Kidney tubule cell (primary cell): Measurements from ENCODE around the gene SH2D2A.

Source experiments
- DNase-seq: peaks from one replicate; pipeline ENCODE4 v3.0.0-alpha.2; 2018; ENCODE audit warnings: low spot score

The SH2D2A gene

DNA sequence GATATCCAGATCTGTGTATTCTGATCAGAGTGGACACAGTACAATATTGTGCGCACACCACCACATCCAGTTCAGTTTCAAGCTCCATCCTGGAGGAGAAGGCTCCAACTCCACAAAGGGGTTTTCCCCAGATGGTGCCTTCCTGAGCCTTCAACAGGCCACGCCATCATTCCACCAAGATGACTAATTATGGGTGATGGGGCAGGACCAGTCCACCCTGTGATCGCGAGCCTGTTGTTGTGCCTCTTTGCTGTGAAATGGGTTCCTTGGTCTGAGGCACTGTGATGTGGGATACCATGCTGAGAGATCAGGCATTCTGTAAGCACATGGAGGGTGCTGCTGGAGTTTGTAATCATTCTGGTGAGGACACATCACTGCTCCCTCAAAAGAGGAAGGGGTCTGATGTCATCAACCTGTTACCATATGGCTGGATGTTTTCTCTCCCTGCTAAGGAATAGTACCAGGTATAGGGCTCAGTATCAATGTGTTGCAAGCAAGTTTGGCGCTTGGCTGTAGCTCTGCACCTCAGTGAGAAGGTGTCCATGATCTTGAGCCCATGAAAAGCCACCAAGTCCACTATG is 6.7 kb upstream of the SH2D2A start:
- peak; percentile 60 for DNase-seq

GRCh38 chr1:156822680-156823079 is 6.0 kb upstream of the SH2D2A start:
- no peak for DNase-seq

DNA sequence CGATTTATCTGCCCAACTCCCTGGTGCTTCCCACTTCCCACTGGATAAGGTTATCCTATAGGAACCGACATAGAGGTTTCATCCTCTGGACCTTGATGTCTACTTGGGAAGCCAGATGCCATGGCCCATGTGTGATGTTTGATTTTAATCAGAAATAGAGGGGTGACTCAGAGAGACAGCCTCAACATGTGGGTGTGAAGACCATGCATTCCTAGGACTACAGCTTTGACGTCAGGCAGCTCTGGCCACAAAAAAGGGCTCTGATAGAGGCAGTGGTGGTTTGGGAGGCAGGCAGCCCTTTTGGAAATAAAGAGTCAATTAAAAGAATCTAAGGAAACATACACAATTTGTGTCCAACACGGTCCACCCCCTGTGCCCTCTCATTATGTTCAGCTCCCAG is 5.2 kb upstream of the SH2D2A start:
- DNase-seq = no peak

GRCh38 chr1:156815961-156816422 is 656 bp downstream of the SH2D2A start:
- DNase-seq = no peak

DNA sequence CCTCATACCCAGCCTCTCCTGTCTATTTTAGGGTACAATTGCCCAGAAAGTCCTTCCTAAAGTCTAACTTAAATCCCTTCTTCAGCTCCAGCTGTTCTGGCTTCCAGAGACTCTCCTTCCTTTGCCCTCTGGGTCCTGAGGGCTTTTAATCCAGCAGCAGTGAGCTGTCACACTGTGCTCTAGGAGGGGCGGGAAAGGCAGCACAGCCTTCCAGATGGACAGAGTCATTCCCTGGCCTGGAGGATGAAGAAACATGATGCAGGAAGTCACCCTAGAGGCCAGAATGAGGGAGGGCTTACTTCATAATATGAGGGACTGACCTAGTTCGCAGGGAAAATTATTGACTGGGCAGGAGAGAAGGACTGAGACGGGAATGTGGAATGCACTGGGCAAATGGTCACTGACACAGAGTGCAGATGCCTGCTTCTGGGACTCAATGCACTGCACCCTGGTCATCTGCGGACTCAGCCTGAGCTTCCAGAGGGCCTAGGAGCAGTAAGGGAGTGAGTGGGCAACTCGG is 1.3 kb downstream of the SH2D2A start:
- DNase-seq = peak; percentile 31

DNA sequence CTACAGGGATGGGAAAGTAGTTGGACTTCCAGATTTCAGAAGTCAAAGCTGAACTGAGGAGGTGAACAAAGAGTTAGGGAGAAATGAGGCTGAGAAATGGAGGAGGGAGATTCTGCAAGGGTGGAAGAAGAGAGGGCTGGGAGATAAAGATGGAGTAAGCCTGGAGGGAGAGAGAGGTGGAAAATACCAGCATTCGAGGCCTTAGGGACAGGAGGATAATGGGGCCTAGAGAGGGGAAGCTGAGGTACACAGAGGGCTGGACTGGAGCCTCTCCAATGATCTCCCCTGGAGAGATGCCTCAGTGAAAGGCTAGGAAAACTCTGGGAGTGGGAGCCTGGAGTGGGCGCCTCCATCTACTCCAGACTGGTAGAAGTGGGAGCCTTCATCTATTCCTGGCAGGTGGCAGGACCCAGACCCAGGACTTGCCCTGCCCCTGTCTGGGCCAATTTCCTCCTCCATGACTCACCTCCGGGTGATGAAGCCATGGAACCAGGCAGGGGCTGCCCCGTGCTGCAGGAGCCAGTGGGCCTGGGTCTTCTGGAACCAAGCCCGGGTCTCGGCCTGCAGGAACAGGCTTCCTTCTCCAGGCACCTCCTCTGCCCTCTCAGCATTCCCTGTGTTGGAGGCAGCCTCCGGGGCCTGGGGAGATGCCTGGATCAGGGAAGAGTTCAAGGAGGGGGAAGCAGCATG is 1.9 kb downstream of the SH2D2A start:
- DNase-seq = peak; percentile 13

DNA sequence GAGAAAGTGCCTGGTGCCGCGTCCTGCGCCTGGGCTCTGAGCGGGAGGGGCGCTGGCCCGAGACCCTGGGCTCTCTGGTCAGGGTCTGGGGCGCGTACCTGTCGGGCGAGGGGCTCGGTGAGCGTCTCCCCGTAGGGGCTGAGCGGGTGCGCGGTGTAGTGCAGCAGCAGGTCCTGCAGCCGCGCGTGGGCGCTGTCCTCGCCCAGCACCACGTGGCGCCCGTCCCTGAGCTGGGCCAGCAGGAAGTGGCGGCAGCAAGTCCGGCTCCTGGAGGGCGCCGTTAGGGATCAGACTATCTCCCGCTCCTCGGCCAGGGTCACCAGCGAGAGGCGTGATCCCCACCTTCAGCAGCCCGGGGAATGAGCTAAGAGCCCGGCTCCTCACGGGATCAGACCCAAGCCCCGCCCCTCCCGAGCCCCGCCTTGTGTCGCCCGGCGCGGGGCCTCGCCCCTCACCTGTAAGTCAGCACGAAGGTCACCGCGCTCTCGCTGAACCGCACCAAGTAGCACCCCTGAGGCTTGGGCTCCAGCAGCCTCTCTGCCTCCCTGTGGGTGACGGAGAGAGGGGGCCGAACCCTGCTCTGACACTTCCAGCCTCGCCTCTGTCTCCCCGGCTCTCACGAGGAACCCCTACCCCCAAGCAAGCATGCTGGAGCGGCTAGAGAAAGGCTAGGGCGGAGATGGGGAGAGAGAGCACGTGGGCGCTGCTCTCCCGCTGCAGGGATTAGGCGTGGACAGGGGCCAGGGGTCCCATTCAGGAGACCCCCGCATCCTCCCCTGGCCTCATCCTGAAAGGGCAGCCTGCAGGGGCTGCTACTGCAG is 2.7 kb downstream of the SH2D2A start:
- DNase-seq = peak; percentile 61

DNA sequence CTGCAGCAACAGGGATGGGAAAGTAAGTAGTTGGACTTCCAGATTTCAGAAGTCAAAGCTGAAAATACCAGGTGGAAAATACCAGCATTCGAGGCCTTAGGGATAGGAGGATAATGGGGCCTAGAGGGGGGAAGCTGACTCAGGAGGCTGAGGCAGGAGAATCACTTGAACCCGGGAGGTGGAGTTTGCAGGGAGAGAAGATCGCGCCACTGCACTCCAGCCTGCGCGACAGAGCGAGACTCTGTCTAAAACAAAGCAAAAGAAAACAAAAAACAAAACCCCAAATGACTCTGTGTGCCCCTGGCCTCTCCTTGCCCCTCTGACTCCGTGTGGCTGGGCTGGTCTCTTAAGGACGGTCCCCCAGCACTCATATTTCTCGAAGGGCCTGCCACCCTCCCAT is 3.4 kb downstream of the SH2D2A start:
- DNase-seq = no peak

- peak; percentile 27 for DNase-seq
Measured at GRCh38 chr1:156812293-156812990, 4.2 kb downstream of the SH2D2A start.

DNA sequence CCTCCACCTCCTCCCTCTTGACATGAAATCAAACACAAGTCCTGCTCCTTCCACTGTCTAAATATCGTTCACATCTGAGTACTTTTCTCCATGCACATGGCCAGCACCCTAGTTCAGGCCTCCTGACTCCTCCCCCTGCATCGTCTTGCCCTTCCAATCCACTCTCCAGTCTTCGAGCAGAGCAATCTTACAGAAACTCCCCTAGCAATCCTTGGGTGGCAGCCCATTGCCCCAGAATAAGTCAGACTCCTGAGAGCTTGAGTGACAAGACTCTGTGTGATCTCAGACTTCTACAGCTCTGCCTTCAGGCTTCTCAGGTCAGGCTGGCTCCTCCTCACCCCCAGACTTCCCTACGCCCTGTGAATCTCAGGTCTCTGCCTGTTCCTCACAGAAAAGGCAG is 5.5 kb downstream of the SH2D2A start:
- DNase-seq = no peak

DNA sequence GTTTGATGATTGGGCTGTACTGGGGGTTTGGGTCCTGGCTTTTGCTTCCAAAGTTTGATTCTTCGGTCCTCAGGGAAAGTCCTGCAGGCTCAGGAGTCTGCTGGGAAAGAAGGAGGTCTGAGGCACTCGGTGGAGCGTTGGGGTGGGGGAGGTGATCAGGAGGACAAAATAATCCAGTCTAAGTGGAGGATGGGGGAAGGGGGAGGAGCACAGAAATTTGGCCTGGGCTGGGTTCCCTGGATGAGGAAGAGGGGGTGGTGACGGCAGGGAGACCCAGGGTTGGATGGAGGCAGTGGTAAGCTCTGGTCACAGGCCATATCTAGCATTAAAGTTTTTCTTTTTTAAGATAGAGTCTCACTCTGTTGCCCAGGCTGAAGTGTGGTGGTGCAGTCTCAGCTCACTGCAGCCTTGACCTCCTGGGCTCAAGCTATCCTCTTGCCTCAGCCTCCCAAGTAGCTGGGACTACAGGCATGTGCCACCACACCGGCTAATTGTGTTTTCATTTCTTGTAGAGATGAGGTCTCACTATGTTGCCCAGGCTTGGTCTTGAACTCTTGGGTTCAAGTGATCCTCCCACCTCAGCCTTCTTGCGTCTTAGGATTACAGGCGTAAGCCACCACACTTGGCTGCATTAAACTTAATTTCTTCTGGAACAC is 6.8 kb downstream of the SH2D2A start:
- DNase-seq = no peak

DNA sequence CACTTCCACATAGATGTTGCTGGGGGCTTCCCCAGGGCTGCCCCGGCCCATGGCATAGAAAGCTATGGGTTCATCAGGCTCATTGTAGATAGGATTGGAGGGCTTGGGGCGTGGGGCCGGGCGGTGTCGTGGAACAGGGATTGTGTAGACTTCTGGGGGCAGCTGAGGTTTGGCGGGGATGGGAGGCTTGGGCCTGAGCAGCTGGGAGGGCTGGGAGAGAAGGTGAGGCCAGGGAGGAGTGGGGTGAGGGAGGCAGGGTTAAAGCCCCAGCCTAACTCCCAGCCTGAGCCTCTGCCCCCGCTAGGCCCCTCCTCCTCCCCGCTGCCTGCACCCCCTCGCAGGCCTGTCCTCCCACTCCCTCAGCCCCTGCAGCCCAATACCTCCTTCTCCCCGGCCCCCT is 7.4 kb downstream of the SH2D2A start:
- DNase-seq = no peak

GRCh38 chr1:156808186-156809030 is 8.2 kb downstream of the SH2D2A start:
- DNase-seq = no peak

GRCh38 chr1:156807627-156808026 is 9.0 kb downstream of the SH2D2A start:
- no peak for DNase-seq

- no peak for DNase-seq
Measured at GRCh38 chr1:156806512-156807440, 9.9 kb downstream of the SH2D2A start.

DNA sequence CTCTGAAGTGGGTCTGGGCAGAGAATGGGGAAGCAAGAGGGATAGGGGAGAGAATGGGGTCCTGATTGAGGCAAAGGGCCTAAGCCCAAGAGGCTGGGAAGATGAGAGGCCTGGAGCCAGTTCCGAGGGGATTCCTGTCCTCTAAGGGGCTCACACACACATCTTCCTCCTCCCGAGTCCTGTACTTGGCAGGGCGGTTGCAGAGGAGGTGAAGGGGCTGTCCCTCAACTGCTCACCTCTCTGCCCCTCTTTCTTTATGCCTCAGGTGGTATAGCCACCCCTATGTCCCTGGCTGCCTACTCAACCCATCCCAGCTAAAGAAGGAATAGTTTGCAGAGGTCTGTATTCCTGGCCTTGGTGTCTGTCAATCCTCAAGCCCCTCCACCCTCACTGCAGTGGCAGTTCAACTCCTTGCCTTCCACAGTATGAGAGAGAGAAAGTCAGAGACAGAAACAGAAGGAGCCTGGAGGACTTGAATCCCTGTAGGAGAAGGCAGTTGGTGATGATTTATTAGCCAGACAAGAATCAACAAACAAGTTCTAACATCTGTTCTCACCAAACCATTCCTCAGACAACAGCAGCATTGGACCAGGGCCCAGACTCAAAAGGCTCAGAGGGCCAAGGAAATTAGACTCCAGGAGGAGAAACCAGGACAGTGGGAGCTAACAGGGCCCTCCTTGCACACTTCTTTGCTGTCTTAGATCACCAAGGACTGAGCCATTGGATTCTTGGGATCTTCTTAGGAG is 10.7 kb downstream of the SH2D2A start:
- no peak for DNase-seq

DNA sequence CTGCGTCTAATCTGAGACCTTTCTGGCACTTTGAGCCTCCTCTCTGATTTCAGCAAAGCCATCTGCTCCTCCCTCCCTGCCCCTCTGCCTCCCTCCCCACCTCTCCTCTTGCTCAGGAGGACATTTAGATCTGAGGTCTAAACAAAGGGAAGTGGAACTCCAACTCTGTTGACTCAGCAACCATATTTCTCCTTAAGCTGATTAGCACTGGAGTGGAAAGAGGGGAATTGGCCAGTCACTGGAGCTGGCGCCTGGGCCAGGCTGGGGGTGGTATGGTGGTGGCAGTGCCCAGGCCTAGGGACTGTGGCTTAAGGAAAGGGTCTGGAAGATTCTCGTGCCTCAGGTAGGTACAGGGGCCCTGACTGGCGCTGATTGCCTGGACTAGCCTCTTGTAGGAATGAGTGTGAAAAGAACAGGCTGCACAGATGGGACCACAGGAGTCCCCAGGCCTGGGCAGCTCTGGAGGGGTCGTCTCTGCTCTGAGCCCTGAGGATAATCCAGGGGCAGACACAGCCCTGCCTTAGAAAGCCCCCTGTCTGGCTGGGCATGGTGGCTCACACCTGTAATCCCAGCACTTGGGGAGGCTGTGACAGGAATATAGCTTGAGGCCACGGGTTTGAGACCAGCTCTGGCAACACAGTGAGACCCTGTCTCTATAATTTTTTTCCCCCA is 11.9 kb downstream of the SH2D2A start:
- DNase-seq = peak; percentile 42

DNA sequence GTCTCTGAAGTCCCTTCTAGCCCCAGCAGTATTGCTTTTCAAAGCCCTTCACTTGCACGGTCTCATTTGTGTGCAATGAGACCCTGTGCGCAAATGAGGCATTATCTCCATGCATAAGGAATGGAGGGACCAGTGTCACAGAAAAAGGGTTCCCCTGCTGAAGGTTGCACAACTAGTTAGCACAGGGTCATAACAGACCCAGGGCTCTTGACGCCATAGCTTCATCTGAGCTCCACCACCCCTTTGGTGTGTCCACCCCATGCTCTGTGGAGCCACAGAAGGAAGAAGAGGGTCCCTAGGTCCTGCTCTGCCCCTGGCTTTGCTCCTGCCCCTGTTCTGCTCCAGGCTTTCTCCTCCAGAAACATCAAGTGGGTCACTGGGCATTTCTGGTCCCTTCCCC is 12.6 kb downstream of the SH2D2A start:
- no peak for DNase-seq
